ENCODE results near the gene ELMO1.

- no peak for TF ChIP-seq CTCF (IDR thresholded peaks at IDR 0.05)
- no peak for TF ChIP-seq POLR2A (IDR thresholded peaks at IDR 0.05)
Measured at GRCh38 chr7:37352251-37352880, 96.3 kb downstream of the ELMO1 start.

All from body of pancreas (tissue), 4 donors.